Smooth muscle cell (in vitro differentiated cells): ENCODE data around the gene SFMBT1. TPM values are rescaled to one million over a fixed set of nuclear protein-coding genes. Genes with fewer than 3 reads are reported as not detected.

Source experiments
- DNase-seq: peaks from one replicate; lab custom pipeline; 2025; ENCODE audit not compliant: unreplicated experiment; lab: John Stamatoyannopoulos, UW
- H2AFZ ChIP-seq: fragments of 200-600 bp; sonication (generic); 2 replicates; pipeline ENCODE4 v1.6.0; 2016; ENCODE audit warnings: antibody characterized with exemption, low read depth, mild to moderate bottlenecking
- H3F3A ChIP-seq: fragments of 200-600 bp; sonication (generic); 2 replicates; pipeline ENCODE4 v1.6.0; 2017; ENCODE audit warnings: antibody characterized with exemption, low read depth
- H3K27ac ChIP-seq: fragments of 200-600 bp; sonication (generic); 2 replicates; pipeline ENCODE4 v1.5.1; 2016; ENCODE audit warnings: low read depth, mild to moderate bottlenecking
- H3K27me3 ChIP-seq: fragments of 200-600 bp; sonication (generic); 2 replicates; pipeline ENCODE4 v1.6.1; 2016; ENCODE audit warnings: low read depth, mild to moderate bottlenecking
- H3K36me3 ChIP-seq: fragments of 200-600 bp; sonication (generic); 2 replicates; pipeline ENCODE4 v1.5.1; 2016; ENCODE audit warnings: low read depth
- H3K4me1 ChIP-seq: fragments of 200-600 bp; sonication (generic); 2 replicates; pipeline ENCODE4 v1.5.1; 2016; ENCODE audit warnings: low read depth
- H3K4me2 ChIP-seq: fragments of 200-600 bp; sonication (generic); 2 replicates; pipeline ENCODE4 v1.6.0; 2016; ENCODE audit warnings: mild to moderate bottlenecking
- H3K4me3 ChIP-seq: fragments of 200-600 bp; sonication (generic); 2 replicates; pipeline ENCODE4 v1.5.1; 2016; ENCODE audit warnings: mild to moderate bottlenecking
- H3K79me2 ChIP-seq: fragments of 200-600 bp; sonication (generic); 2 replicates; pipeline ENCODE4 v1.6.0; 2016; ENCODE audit warnings: low read depth, mild to moderate bottlenecking
- H3K9ac ChIP-seq: fragments of 200-600 bp; sonication (generic); 2 replicates; pipeline ENCODE4 v1.6.0; 2016; ENCODE audit warnings: low read depth
- H3K9me3 ChIP-seq: fragments of 200-600 bp; sonication (generic); replicated peaks from 2 replicates; pipeline ENCODE4 v1.5.1; 2016; ENCODE audit warnings: low read depth
- H4K20me1 ChIP-seq: fragments of 200-600 bp; sonication (generic); 2 replicates; pipeline ENCODE4 v1.6.0; 2016; ENCODE audit warnings: low read depth
- CTCF ChIP-seq: fragments of 200-600 bp; sonication (generic); IDR thresholded peaks from 2 replicates; pipeline ENCODE4 v1.5.1; 2017; ENCODE audit warnings: borderline replicate concordance, mild to moderate bottlenecking, antibody characterized with exemption; ENCODE audit not compliant: insufficient read depth, poor library complexity, severe bottlenecking
- WGBS: methylation state at CpG from one replicate; pipeline ENCODE4 v1.1.7; 2016; ENCODE audit warnings: low lambda C conversion rate; 5-methylcytosine and 5-hydroxymethylcytosine counted together
- polyA plus RNA-seq: library from polyadenylated mRNA; unstranded; fragments of >200 nt; fragmentation: Nextera tagmentation; extraction: Ambion mirVana; gene quantifications from 2 replicates; pipeline ENCODE4 v1.2.1, GENCODE V29; 2016
- total RNA-seq: library from RNA; depleted of rRNA; stranded (reverse); fragments of >200 nt; gene quantifications from 2 replicates; pipeline ENCODE4 v1.2.3, GENCODE V29; 2014

The SFMBT1 gene
- total and polyA plus RNA-seq, 2 experiments from 2014 or later, result 1.4 to 2.2 TPM

GRCh38 chr3:52959773-52960172 is 86.1 kb downstream of the SFMBT1 start:
- 97% methylated on average over 2 of the region's 2 CpGs for WGBS
- Histone ChIP-seq H3K79me2 (no peaks in the 10 kb centered on the region), H3K4me2 (no peak overlapping the region), H3F3A (no peaks in the 10 kb centered on the region), H3K27me3 (no peaks in the 10 kb centered on the region), H3K4me1 (no peaks in the 10 kb centered on the region), H3K9ac (no peak overlapping the region), H2AFZ (no peak overlapping the region), H3K4me3 (no peak overlapping the region), H3K36me3 (no peaks in the 10 kb centered on the region), H3K27ac (no peak overlapping the region), H3K9me3 (no peaks in the 10 kb centered on the region), H4K20me1 (no peaks in the 10 kb centered on the region)
- TF ChIP-seq CTCF, result no peak
- no peak for DNase-seq

DNA sequence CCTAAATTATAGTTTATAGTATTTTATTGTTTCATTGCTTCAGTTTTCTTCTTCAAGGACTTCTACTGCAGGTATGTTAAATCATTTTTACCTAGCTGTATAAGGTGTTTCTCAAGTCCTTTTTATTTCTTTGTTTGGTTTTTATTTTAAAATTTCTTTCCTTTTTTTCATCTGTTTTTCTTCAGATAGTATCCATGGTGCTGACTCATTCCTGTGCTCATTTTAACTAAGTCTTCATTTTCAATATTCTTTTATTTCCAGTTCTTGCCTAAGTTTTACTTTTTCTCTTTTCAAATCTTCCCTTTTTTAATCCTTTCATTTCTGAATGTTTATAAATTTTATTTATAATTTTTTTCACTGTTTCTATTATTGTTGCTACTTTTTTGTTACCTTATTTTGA is 106.3 kb downstream of the SFMBT1 start:
- H3K9ac ChIP-seq, result no peak overlapping the region
- H3K27me3 ChIP-seq, result no peaks in the 10 kb centered on the region
- no peak overlapping the region for H3K27ac ChIP-seq
- no peak overlapping the region for H2AFZ ChIP-seq
- no peaks in the 10 kb centered on the region for H3K4me1 ChIP-seq
- H3K9me3 ChIP-seq, result no peaks in the 10 kb centered on the region
- H3K4me3 ChIP-seq, result no peak overlapping the region
- TF ChIP-seq CTCF, result no peak
- H3K4me2 ChIP-seq, result no peak overlapping the region
- DNase-seq, result no peak
- H4K20me1 ChIP-seq, result no peaks in the 10 kb centered on the region
- H3F3A ChIP-seq, result peaks cover 4% of the 10 kb centered on the region
- H3K79me2 ChIP-seq, result no peaks in the 10 kb centered on the region
- H3K36me3 ChIP-seq, result no peaks in the 10 kb centered on the region

- peak; percentile 60 for TF ChIP-seq CTCF
- peaks cover 4% of the 10 kb centered on the region for H3F3A ChIP-seq
- DNase-seq, result no peak
These were observed 111.0 kb downstream of the SFMBT1 start for GRCh38 chr3:52934630-52935530.

GRCh38 chr3:52931889-52932288 is 114.0 kb downstream of the SFMBT1 start:
- Histone ChIP-seq H2AFZ (no peak overlapping the region), H3K27ac (no peak overlapping the region), H4K20me1 (no peaks in the 10 kb centered on the region), H3K4me3 (no peak overlapping the region), H3K27me3 (no peaks in the 10 kb centered on the region), H3K4me1 (no peaks in the 10 kb centered on the region), H3K9ac (no peak overlapping the region), H3K4me2 (no peak overlapping the region), H3K36me3 (no peaks in the 10 kb centered on the region), H3K9me3 (no peaks in the 10 kb centered on the region), H3F3A (peaks cover 4% of the 10 kb centered on the region), H3K79me2 (no peaks in the 10 kb centered on the region)
- 83% methylated on average over 2 of the region's 2 CpGs for WGBS
- no peak for TF ChIP-seq CTCF
- no peak for DNase-seq

More at GRCh38 chr3:52934630-52935530, 111.0 kb downstream of the SFMBT1 start:
- H3K27me3 ChIP-seq, result no peaks in the 10 kb centered on the region
- no peaks in the 10 kb centered on the region for H3K9me3 ChIP-seq
- peak overlapping the region; percentile 50 for H2AFZ ChIP-seq
- H3K27ac ChIP-seq, result no peak overlapping the region
- H3K4me3 ChIP-seq, result no peak overlapping the region
- no peaks in the 10 kb centered on the region for H4K20me1 ChIP-seq
- H3K9ac ChIP-seq, result no peak overlapping the region
- H3K36me3 ChIP-seq, result no peaks in the 10 kb centered on the region
- 12% methylated on average over 8 of the region's 8 CpGs for WGBS
- H3K79me2 ChIP-seq, result no peaks in the 10 kb centered on the region
- no peaks in the 10 kb centered on the region for H3K4me1 ChIP-seq
- peak overlapping the region; percentile 64 for H3K4me2 ChIP-seq
